ENCODE data around the gene IFNAR2.

DNA sequence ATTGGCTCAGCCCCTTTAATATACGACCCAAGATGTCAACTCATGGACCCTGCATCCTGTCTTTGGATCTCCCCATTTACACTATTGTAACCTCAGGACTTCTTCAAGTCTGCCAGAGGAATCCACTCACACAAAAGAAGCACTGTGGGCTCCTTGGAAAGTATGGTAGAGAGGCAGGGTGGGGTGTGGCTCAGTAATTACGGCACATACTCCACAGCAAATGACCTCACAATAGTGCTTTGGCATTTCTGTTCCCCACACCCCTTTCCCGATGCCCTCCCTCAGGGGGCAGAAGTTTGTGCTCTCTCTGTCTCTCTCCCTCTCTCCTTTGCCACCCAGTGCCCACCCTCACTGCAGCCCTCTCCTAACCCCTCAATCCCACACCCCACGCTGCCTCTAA is 27.8 kb upstream of the IFNAR2 start:
- TF ChIP-seq, protein P1, sequence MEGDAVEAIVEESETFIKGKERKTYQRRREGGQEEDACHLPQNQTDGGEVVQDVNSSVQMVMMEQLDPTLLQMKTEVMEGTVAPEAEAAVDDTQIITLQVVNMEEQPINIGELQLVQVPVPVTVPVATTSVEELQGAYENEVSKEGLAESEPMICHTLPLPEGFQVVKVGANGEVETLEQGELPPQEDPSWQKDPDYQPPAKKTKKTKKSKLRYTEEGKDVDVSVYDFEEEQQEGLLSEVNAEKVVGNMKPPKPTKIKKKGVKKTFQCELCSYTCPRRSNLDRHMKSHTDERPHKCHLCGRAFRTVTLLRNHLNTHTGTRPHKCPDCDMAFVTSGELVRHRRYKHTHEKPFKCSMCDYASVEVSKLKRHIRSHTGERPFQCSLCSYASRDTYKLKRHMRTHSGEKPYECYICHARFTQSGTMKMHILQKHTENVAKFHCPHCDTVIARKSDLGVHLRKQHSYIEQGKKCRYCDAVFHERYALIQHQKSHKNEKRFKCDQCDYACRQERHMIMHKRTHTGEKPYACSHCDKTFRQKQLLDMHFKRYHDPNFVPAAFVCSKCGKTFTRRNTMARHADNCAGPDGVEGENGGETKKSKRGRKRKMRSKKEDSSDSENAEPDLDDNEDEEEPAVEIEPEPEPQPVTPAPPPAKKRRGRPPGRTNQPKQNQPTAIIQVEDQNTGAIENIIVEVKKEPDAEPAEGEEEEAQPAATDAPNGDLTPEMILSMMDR (conservative IDR thresholded peaks at IDR 0.05; ENCODE audit: low read depth in 2 of 2), result no peak
- TF ChIP-seq EZH2 (IDR thresholded peaks at IDR 0.05; ENCODE audit: low read depth, unreplicated experiment) (no peak), EZH2phosphoT487 (IDR thresholded peaks at IDR 0.05; ENCODE audit: unreplicated experiment) (no peak), STAT1 (IDR thresholded peaks at IDR 0.05; ENCODE audit: unreplicated experiment) (no peak), ZNF331 (CRISPR knock-in tag; IDR thresholded peaks at IDR 0.05; ENCODE audit: low read depth) (no peak), JUNB (IDR thresholded peaks at IDR 0.05; ENCODE audit: unreplicated experiment) (no peak), POLR2AphosphoS5 (IDR thresholded peaks at IDR 0.05; ENCODE audit: low read depth) (no peak), NANOG (IDR thresholded peaks at IDR 0.05; ENCODE audit: borderline replicate concordance) (no peak)
- TF ChIP-seq, protein P2, sequence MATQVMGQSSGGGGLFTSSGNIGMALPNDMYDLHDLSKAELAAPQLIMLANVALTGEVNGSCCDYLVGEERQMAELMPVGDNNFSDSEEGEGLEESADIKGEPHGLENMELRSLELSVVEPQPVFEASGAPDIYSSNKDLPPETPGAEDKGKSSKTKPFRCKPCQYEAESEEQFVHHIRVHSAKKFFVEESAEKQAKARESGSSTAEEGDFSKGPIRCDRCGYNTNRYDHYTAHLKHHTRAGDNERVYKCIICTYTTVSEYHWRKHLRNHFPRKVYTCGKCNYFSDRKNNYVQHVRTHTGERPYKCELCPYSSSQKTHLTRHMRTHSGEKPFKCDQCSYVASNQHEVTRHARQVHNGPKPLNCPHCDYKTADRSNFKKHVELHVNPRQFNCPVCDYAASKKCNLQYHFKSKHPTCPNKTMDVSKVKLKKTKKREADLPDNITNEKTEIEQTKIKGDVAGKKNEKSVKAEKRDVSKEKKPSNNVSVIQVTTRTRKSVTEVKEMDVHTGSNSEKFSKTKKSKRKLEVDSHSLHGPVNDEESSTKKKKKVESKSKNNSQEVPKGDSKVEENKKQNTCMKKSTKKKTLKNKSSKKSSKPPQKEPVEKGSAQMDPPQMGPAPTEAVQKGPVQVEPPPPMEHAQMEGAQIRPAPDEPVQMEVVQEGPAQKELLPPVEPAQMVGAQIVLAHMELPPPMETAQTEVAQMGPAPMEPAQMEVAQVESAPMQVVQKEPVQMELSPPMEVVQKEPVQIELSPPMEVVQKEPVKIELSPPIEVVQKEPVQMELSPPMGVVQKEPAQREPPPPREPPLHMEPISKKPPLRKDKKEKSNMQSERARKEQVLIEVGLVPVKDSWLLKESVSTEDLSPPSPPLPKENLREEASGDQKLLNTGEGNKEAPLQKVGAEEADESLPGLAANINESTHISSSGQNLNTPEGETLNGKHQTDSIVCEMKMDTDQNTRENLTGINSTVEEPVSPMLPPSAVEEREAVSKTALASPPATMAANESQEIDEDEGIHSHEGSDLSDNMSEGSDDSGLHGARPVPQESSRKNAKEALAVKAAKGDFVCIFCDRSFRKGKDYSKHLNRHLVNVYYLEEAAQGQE (IDR thresholded peaks at IDR 0.05; ENCODE audit: unreplicated experiment), result no peak
